ENCODE data around the gene NTS. TPM values are rescaled to one million over a fixed set of nuclear protein-coding genes. Genes with fewer than 3 reads are reported as not detected.

Gene NTS
- total and polyA plus RNA-seq, 5 donors = 0.43 to 1.1 TPM; not detected in 3

DNA sequence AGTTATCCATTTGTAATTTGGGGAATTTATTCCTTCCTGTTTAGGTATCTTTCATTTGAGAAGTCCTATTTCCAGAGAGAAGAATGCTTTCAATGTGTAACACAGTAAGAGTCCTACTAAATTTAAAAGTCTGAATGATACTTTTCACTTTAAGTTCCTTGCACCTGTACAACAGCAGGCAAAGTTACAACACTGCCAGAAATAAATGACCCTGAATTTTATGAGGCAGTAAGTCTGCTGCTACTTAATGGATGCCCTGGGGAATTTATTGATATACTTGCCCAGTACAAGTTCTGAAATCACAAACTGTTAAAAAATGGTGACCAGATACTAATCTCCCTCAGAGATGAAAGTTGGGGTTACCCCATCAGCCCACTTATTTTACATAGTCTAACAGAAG is 53.1 kb downstream of the NTS start:
- H3K4me3 ChIP-seq (ENCODE audit: low read length) = no peak overlapping the region

More for the DNA sequence above, 53.1 kb downstream of the NTS start:
- H3K27me3 ChIP-seq (ENCODE audit: control insufficient read depth, insufficient read depth) = no peaks in the 10 kb centered on the region
- intact Hi-C loops (cut with DNase I) = loop anchor here in 1 of 4 donors (5.0 to 10.0 kb wide), 3 partner anchors 452 to 985 kb away; no protein-coding TSS in a partner anchor
- H3K27ac ChIP-seq (ENCODE audit: low read length) = no peak overlapping the region
- no peak for DNase-seq
- H3K9me3 ChIP-seq (ENCODE audit: control insufficient read depth, low read length) = no peaks in the 10 kb centered on the region
- no peak for ATAC-seq
- H3K4me1 ChIP-seq (ENCODE audit: control insufficient read depth, insufficient read depth, low read length) = no peaks in the 10 kb centered on the region

Other genes starting within 250 kb of the NTS start
- 1 to 10 TPM; 2.5 to 4.0 (median 3.1) TPM for gene RASSF9, start 37.9 kb upstream of the NTS start, total RNA-seq
- gene RASSF9, start 37.9 kb upstream of the NTS start, polyA plus RNA-seq = 0.95 TPM

Data from right cardiac atrium (tissue), 5 donors.